PFSK-1 (cell line): Measurements from ENCODE around the gene C19orf47.

ENCODE experiments used
- FOXP2 ChIP-seq: optimal IDR thresholded peaks from 2 replicates; pipeline ENCODE3; 2011; ENCODE audit warnings: borderline replicate concordance, control low read depth, inconsistent platforms; ENCODE audit not compliant: insufficient read depth; ENCODE audit errors: extremely low read length, extremely low read depth
- POLR2AphosphoS5 ChIP-seq: IDR thresholded peaks from 2 replicates; pipeline ENCODE4 v1.6.1; 2012; ENCODE audit warnings: low read depth, mild to moderate bottlenecking, control low read depth, low read length, moderate library complexity
- REST ChIP-seq, 2 experiments: IDR thresholded peaks; 2 replicates each; pipeline versions ENCODE4 v1.6.1 to v1.8.0; 2011 to 2012; ENCODE audit warnings: low read depth in 2 of 2, low read length in 2 of 2, control low read depth in 1 of 2, inconsistent platforms in 1 of 2, mild to moderate bottlenecking in 1 of 2, moderate library complexity in 1 of 2; ENCODE audit not compliant: insufficient read depth in 1 of 2
- SIN3A ChIP-seq: IDR thresholded peaks from 2 replicates; pipeline ENCODE4 v1.6.1; 2012; ENCODE audit warnings: mild to moderate bottlenecking, low read length, moderate library complexity, borderline replicate concordance; ENCODE audit not compliant: insufficient read depth
- TAF1 ChIP-seq: IDR thresholded peaks from 2 replicates; pipeline ENCODE4 v1.6.1; 2012; ENCODE audit warnings: low read length, control low read depth, borderline replicate concordance; ENCODE audit not compliant: insufficient read depth

- TF ChIP-seq TAF1 (no peak), POLR2AphosphoS5 (no peak), REST (IDR thresholded peaks at IDR 0.05; ENCODE audit: insufficient read depth in 1 of 2, low read depth in 2 of 2, low read length in 2 of 2) (no peak), SIN3A (no peak), FOXP2 (no peak)
These were observed 21.6 kb upstream of the C19orf47 start for GRCh38 chr19:40369797-40370196.
